Neutrophil (primary cell): ENCODE data around the gene SGMS1.

Experiments
- H3K27ac ChIP-seq: fragments of 200-600 bp; sonication (generic); 2 replicates; pipeline ENCODE4 v1.5.1; 2016; ENCODE audit warnings: mild to moderate bottlenecking, moderate library complexity
- H3K27me3 ChIP-seq: fragments of 200-600 bp; sonication (generic); 2 replicates; pipeline ENCODE4 v1.6.0; 2016; ENCODE audit warnings: mild to moderate bottlenecking
- H3K36me3 ChIP-seq: fragments of 200-600 bp; sonication (generic); 2 replicates; pipeline ENCODE4 v1.5.1; 2017
- H3K4me1 ChIP-seq, 2 experiments: fragments of 200-600 bp in 1 of 2; sonication (generic) in 1 of 2; 1 replicate in 1 of 2; 2 replicates in 1 of 2; pipeline versions ENCODE4 v1.5.1 to v1.6.1; 2013 to 2016; ENCODE audit warnings: low read depth in 1 of 2, low read length in 1 of 2, mild to moderate bottlenecking in 1 of 2, moderate library complexity in 1 of 2; ENCODE audit not compliant: control insufficient read depth in 1 of 2, insufficient read depth in 1 of 2
- H3K4me3 ChIP-seq, 2 experiments: fragments of 200-600 bp in 1 of 2; sonication (generic) in 1 of 2; 1 replicate in 1 of 2; 2 replicates in 1 of 2; pipeline ENCODE4 v1.5.1; 2013 to 2016; ENCODE audit warnings: low read depth in 1 of 2, low read length in 1 of 2, mild to moderate bottlenecking in 1 of 2, moderate library complexity in 1 of 2
- H3K9me3 ChIP-seq: fragments of 200-600 bp; sonication (generic); 2 replicates; pipeline ENCODE4 v1.5.1; 2016
- CTCF ChIP-seq: fragments of 200-600 bp; sonication (generic); IDR thresholded peaks from 2 replicates; pipeline ENCODE4 v1.5.1; 2016; ENCODE audit warnings: antibody characterized with exemption

SGMS1 gene

GRCh38 chr10:50395271-50395670 lies 228.5 kb downstream of the SGMS1 start:
- Histone ChIP-seq H3K36me3 (no peaks in the 10 kb centered on the region), H3K27me3 (no peaks in the 10 kb centered on the region), H3K4me3 (no peak overlapping the region), H3K4me1 (peaks cover 41 to 62% of the 10 kb centered on the region in 2 experiments), H3K27ac (peak overlapping the region; percentile 55), H3K9me3 (no peaks in the 10 kb centered on the region)
- TF ChIP-seq CTCF, result no peak

- Histone ChIP-seq H3K9me3 (no peaks in the 10 kb centered on the region), H3K27ac (peak overlapping the region; percentile 55), H3K4me3 (no peak overlapping the region), H3K4me1 (peaks cover 41 to 58% of the 10 kb centered on the region in 2 experiments), H3K36me3 (no peaks in the 10 kb centered on the region), H3K27me3 (no peaks in the 10 kb centered on the region)
- TF ChIP-seq CTCF, result no peak
Measured at GRCh38 chr10:50394832-50395231, 228.9 kb downstream of the SGMS1 start.

GRCh38 chr10:50393784-50394467 lies 229.8 kb downstream of the SGMS1 start:
- H3K27ac ChIP-seq, result no peak overlapping the region
- peaks cover 39 to 49% of the 10 kb centered on the region in 2 experiments for H3K4me1 ChIP-seq
- TF ChIP-seq CTCF, result no peak

GRCh38 chr10:50392966-50393718 lies 230.6 kb downstream of the SGMS1 start:
- H3K4me3 ChIP-seq, result no peak overlapping the region
- no peaks in the 10 kb centered on the region for H3K9me3 ChIP-seq
- TF ChIP-seq CTCF, result no peak
- peaks cover 35 to 41% of the 10 kb centered on the region in 2 experiments for H3K4me1 ChIP-seq
- H3K36me3 ChIP-seq, result no peaks in the 10 kb centered on the region
- no peaks in the 10 kb centered on the region for H3K27me3 ChIP-seq
- no peak overlapping the region for H3K27ac ChIP-seq

More at GRCh38 chr10:50393784-50394467, 229.8 kb downstream of the SGMS1 start:
- no peaks in the 10 kb centered on the region for H3K9me3 ChIP-seq
- H3K4me3 ChIP-seq, result no peak overlapping the region
- no peaks in the 10 kb centered on the region for H3K27me3 ChIP-seq
- H3K36me3 ChIP-seq, result no peaks in the 10 kb centered on the region

GRCh38 chr10:50392426-50392825 lies 231.3 kb downstream of the SGMS1 start:
- H3K9me3 ChIP-seq, result no peaks in the 10 kb centered on the region
- no peaks in the 10 kb centered on the region for H3K27me3 ChIP-seq
- no peaks in the 10 kb centered on the region for H3K36me3 ChIP-seq
- TF ChIP-seq CTCF, result no peak
- no peak overlapping the region for H3K4me3 ChIP-seq
- no peak overlapping the region for H3K27ac ChIP-seq
- peaks cover 27 to 39% of the 10 kb centered on the region in 2 experiments for H3K4me1 ChIP-seq
